ENCODE data around the gene CTTNBP2.

CTTNBP2 gene

GRCh38 chr7:117873310-117874190 lies at the start of gene CTTNBP2:
TSS of gene CTTNBP2 (minus strand) at chr7:117873441. CDS start at chr7:117873415, 26 bp downstream.
- no peak for FAIRE-seq

GRCh38 chr7:117916309-117916708 lies 43.1 kb upstream of the CTTNBP2 start:
- FAIRE-seq = no peak

GRCh38 chr7:117912421-117912820 lies 39.2 kb upstream of the CTTNBP2 start:
- FAIRE-seq = no peak

DNA sequence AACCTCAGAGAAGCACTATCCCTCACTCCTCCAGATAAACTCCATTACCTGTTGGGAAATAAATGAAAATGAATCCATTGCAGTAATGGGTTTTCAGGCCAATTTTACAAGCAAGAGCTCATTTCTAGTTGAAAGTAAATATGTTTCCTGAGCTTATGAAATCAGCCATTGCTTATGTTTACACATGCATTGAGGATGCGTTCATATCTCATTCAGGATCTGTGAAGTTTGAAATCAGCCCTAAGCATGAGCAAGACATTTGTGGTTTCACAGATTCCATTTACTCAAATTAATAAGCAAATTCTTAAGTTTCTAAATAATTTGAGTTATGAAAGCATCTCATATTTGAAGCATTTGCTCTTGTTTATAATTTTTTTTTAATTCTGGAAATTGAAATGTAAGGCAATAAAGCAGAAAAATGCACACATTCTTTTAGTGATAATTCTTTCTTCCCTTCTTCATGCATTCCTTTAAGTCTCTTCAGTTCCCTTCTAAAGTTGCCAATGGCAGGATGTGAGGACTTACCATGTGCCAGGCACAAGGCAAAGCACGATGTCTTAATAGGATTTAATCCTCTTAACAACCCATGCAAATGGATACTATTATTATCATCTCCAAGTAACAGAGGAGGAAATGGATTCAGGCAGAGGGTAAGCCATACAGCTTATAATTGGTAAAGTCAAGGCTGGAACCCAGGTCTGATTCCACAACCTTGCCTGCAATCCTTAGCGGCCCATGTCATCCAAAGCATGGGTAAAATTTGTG lies 35.0 kb upstream of the CTTNBP2 start:
- no peak for FAIRE-seq

- FAIRE-seq = no peak
Measured at GRCh38 chr7:117907049-117907640, 33.9 kb upstream of the CTTNBP2 start.

DNA sequence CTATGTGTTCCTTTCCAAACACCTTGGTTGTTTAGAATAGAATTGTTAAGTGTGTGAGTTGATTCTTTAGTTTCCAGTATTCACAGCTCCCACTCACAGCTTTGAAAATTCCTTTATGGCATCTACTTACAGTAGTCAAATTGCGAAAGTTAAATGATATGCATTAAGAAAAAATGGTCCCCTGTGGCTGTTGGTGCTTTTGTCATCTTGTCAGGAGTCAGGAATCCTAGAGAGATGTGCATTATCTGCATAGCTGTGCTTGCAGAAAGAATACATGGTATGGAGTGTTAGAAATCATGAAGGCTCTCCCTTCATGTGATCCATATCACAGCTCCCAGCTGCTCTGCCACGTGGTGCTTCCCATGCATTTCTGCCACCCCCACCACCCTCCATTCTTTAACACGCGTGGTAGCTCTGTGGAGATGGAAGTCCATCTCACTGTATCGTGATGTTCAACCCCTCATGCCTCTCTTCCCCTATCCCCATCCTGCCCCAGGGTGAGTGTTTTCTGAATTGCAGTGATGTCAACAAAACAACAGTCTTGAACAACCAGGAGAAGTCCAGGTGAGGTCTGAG lies 29.2 kb upstream of the CTTNBP2 start:
- FAIRE-seq = no peak

DNA sequence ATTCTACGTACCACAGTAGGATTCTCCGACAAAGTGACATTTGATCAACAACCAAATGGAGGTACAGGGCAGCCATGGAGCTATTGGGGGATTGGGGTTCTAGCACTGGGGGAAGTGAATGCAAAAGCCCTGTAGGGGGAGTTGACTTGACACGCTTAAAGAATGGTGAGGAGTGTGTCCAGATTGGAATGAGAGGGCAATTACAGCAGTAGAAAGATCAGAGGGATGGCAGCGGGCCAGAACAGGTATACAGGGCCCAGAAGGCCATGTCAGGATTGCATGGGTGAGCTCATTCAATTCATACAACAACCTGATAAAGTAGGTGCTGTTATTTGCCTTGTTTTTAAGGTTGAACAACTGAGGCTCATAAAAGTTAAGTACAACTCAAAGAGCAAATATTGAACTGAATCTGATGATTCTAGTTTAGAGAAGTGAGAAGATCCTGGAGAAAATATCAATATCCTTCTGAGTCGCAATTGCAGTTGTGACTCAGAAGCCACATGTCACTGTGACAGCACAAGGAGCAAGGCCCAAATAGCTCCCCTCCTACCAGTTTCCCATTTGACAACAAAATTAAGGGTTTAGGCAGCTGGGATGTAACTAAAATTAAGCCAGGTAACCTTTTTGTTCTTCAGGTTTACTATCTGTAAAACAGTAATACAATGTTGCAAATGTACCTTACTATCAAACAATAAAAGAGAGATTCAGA lies 28.0 kb upstream of the CTTNBP2 start:
- no peak for FAIRE-seq

DNA sequence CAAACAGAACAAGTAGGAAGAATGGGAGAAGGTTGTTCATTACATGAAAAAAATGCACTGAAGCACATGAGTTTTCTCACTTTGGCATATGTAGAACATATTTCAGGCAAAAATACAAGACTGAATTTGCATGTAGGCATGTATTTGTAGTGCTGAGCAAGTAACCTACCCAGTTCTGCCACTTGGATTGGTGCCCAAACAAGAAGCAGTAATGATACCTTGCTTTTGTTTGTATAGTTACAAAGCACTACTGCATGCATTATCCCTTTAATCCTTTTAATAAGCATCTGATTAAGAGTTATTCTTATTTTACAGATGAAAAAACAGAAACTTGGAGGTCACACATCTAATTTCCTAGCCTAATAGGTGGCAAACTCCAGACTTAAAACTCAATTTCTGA lies 23.1 kb upstream of the CTTNBP2 start:
- FAIRE-seq = no peak

DNA sequence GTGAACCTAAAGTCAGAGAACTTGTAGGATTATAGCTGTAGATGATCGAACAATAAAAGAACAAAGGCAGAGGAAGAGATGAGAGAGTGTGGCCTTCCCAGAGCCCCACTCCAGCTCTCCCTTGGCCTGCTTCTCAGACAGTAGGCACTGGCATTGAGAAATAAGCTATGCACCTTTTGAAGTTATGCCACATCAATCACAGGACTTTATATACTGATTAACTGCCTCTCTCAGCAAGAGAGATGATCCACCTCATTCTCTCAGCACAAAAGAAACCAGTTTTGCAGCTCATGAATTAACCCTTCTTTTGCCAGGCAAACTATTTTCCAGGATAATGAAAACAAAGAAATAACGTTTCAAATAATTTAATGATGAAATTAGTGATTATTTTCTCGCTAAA lies 22.0 kb upstream of the CTTNBP2 start:
- no peak for FAIRE-seq

DNA sequence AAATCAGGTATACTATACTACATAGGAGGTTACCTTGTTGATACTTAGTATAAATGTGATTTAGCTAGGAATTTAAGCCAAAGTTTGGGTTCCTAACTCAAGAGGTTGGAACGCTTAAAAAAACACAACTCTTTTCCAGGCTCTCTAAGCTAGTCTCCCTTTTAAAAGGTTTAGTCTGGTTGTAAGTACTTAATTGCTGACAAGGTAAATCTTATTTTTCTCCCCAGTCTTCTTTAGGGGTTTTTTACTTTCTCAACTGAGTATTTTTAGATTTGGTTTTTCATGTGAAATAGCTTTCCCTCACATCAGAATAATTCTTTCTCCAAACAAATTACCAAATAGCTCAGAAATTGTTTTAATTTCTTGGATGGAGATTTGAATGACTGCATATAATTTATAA lies 20.8 kb upstream of the CTTNBP2 start:
- FAIRE-seq = no peak

GRCh38 chr7:117892821-117893220 lies 19.6 kb upstream of the CTTNBP2 start:
- FAIRE-seq = no peak

DNA sequence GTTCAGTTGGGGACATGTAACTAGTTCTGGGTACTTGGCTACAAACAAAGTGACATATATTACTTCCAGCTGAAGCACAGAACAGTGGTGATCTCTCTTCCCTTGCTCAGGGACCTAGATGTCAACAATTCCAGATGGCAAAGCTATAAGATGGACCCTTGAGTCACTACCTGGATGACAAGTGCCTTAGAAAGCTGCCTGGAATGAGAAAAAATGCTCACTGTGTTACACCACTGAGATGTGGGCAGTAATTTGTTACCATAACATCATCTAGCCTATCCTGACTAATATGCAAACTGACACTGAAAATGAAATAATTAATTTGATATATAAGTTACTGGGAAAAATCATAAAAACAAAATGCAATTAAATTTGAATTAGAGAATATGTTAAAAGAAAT lies 16.4 kb upstream of the CTTNBP2 start:
- no peak for FAIRE-seq

- no peak for FAIRE-seq
Measured at GRCh38 chr7:117888627-117889026, 15.4 kb upstream of the CTTNBP2 start.

GRCh38 chr7:117882594-117882993 lies 9.4 kb upstream of the CTTNBP2 start:
- FAIRE-seq = no peak

GRCh38 chr7:117876761-117877160 lies 3.5 kb upstream of the CTTNBP2 start:
- no peak for FAIRE-seq

- no peak for FAIRE-seq
Measured at GRCh38 chr7:117875566-117875965, 2.3 kb upstream of the CTTNBP2 start.

DNA sequence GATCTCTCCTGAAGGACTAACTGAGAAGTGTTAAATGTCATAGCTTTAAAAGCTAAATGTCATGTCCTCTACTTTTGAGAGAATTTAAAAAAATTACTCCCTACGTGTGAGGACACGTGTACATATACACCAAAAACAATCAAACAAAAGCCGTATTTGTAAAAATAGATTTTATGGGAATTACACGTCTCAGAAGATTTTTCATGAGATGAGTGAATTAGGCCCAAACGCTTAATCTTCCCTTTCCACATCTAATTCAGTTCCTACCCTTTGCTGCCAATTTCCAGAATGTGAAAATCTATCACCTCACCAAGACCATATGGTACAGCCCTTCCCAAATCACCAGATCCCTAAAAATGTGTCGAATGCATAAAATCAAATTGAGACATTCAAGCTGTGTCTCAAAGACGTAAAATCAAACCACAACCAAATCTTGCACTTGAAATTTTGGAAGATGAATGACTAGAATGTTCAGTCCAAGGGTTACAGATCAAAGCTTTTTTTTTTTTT lies 1.0 kb upstream of the CTTNBP2 start:
- no peak for FAIRE-seq

GRCh38 chr7:117872561-117873309 lies 506 bp downstream of the CTTNBP2 start:
- no peak for FAIRE-seq

- FAIRE-seq = no peak
Measured at GRCh38 chr7:117871778-117872538, 1.3 kb downstream of the CTTNBP2 start.

DNA sequence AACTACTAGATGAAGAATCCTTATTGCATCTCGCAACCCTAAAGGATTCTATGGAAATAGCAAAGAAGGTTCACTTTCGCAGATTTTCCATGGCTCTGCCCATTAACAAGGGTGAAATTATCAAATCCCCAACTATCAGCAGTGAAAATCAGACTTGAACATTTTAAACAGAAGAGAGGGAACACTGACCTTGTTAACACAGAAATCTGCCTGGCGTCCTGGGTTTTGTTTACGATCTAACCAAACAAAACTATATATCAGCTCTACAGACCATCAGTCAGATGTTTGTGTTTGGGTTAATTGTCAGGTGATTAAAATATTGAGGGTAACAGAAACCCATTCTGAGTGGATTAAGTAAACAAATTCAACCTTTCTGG lies 1.9 kb downstream of the CTTNBP2 start:
- FAIRE-seq = no peak

All from colon (tissue), 2 donors.